ENCODE measurements around the gene SLBP. TPM values are rescaled to one million over a fixed set of nuclear protein-coding genes. Genes with fewer than 3 reads are reported as not detected.

The SLBP gene
- total RNA-seq, 2 donors from 2014 or later = 52.1 to 60.7 TPM

DNA sequence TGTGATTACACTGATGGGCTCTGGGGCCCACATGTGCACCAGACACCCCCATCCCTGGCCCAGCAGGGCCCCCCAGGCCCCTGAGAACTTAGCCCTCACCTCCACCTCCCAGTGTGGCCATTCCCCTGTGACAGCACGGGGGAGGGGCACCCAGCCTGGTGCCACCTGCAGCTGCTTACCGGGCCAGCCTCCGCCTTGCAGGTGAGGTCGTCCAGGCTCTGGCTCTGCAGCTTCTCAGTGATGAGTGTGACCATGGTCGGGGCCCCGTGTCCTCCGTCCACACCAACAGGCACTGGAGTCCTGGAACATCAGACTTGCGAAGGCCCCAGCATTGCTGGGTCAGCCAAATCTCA is 43.7 kb downstream of the SLBP start:
- Mint-ChIP-seq H3K27ac (no peak overlapping the region), H3K36me3 (ENCODE audit: low read depth) (no peaks in the 10 kb centered on the region), H3K9me3 (no peaks in the 10 kb centered on the region), H3K4me1 (no peaks in the 10 kb centered on the region), H3K27me3 (ENCODE audit: insufficient read depth) (no peaks in the 10 kb centered on the region), H3K4me3 (no peak overlapping the region)
- TF ChIP-seq CTCF (conservative IDR thresholded peaks at IDR 0.05) = no peak
- no peaks in the 10 kb centered on the region for H3K27me3 ChIP-seq (ENCODE audit: control insufficient read depth, insufficient read depth, low read length, poor library complexity, severe bottlenecking)
- no peaks in the 10 kb centered on the region for H3K9me3 ChIP-seq (ENCODE audit: control insufficient read depth, low read length)
- H3K27ac ChIP-seq (ENCODE audit: low read depth, low read length) = no peak overlapping the region
- no peaks in the 10 kb centered on the region for H3K36me3 ChIP-seq (ENCODE audit: control insufficient read depth, insufficient read depth, low read length)
- 81 to 87% methylated on average over 7 to 8 of the region's 8 CpGs for WGBS, 2 experiments (ENCODE audit: insufficient coverage in 1 of 2, insufficient read length in 1 of 2)
- no peaks in the 10 kb centered on the region for H3K4me1 ChIP-seq (ENCODE audit: control insufficient read depth, insufficient read depth, low read length)
- DNase-seq = no peak
- no peak overlapping the region for H3K9ac ChIP-seq (ENCODE audit: extremely low read depth, low read length, poor library complexity, severe bottlenecking)
- H3K4me3 ChIP-seq (ENCODE audit: low read length) = no peak overlapping the region

- Histone ChIP-seq H3K9me3 (ENCODE audit: control insufficient read depth, low read length) (no peaks in the 10 kb centered on the region), H3K27me3 (ENCODE audit: control insufficient read depth, insufficient read depth, low read length, poor library complexity, severe bottlenecking) (no peaks in the 10 kb centered on the region), H3K27ac (ENCODE audit: low read depth, low read length) (no peak overlapping the region), H3K4me1 (ENCODE audit: control insufficient read depth, insufficient read depth, low read length) (no peaks in the 10 kb centered on the region), H3K36me3 (ENCODE audit: control insufficient read depth, insufficient read depth, low read length) (no peaks in the 10 kb centered on the region), H3K4me3 (ENCODE audit: low read length) (no peak overlapping the region), H3K9ac (ENCODE audit: extremely low read depth, low read length, poor library complexity, severe bottlenecking) (no peak overlapping the region)
- no peak for DNase-seq
- no peak for TF ChIP-seq CTCF (conservative IDR thresholded peaks at IDR 0.05)
- no peaks in the 10 kb centered on the region for H3K4me1 Mint-ChIP-seq
- H3K4me3 Mint-ChIP-seq = no peak overlapping the region
- no peak overlapping the region for H3K27ac Mint-ChIP-seq
- no peaks in the 10 kb centered on the region for H3K9me3 Mint-ChIP-seq
- no peaks in the 10 kb centered on the region for H3K36me3 Mint-ChIP-seq (ENCODE audit: low read depth)
- no peaks in the 10 kb centered on the region for H3K27me3 Mint-ChIP-seq (ENCODE audit: insufficient read depth)
- 94 to 95% methylated on average over 11 to 15 of the region's 15 CpGs for WGBS, 2 experiments (ENCODE audit: insufficient coverage in 1 of 2, insufficient read length in 1 of 2)
Observed at GRCh38 chr4:1667273-1667672, 44.8 kb downstream of the SLBP start.

- Histone ChIP-seq H3K9me3 (ENCODE audit: control insufficient read depth, low read length) (no peaks in the 10 kb centered on the region), H3K4me3 (ENCODE audit: low read length) (no peak overlapping the region), H3K4me1 (ENCODE audit: control insufficient read depth, insufficient read depth, low read length) (no peaks in the 10 kb centered on the region), H3K9ac (ENCODE audit: extremely low read depth, low read length, poor library complexity, severe bottlenecking) (no peak overlapping the region), H3K36me3 (ENCODE audit: control insufficient read depth, insufficient read depth, low read length) (no peaks in the 10 kb centered on the region), H3K27me3 (ENCODE audit: control insufficient read depth, insufficient read depth, low read length, poor library complexity, severe bottlenecking) (no peaks in the 10 kb centered on the region), H3K27ac (ENCODE audit: low read depth, low read length) (no peak overlapping the region)
- no peaks in the 10 kb centered on the region for H3K36me3 Mint-ChIP-seq (ENCODE audit: low read depth)
- H3K27me3 Mint-ChIP-seq (ENCODE audit: insufficient read depth) = no peaks in the 10 kb centered on the region
- no peaks in the 10 kb centered on the region for H3K4me1 Mint-ChIP-seq
- H3K9me3 Mint-ChIP-seq = no peaks in the 10 kb centered on the region
- H3K27ac Mint-ChIP-seq = no peak overlapping the region
- 86 to 92% methylated on average over 11 to 12 of the region's 12 CpGs for WGBS, 2 experiments (ENCODE audit: insufficient coverage in 1 of 2, insufficient read length in 1 of 2)
- no peak for DNase-seq
- H3K4me3 Mint-ChIP-seq = no peak overlapping the region
- no peak for TF ChIP-seq CTCF (conservative IDR thresholded peaks at IDR 0.05)
Observed at GRCh38 chr4:1666391-1666790, 45.7 kb downstream of the SLBP start.
